B cell (primary cell): ENCODE data around the gene REN.

ENCODE experiments used
- CTCF ChIP-seq: fragments of 200-600 bp; IDR thresholded peaks from one replicate; pipeline ENCODE4 v1.8.0; 2022; ENCODE audit warnings: antibody characterized with exemption, mild to moderate bottlenecking
- EZH2 ChIP-seq: IDR thresholded peaks from 2 replicates; pipeline ENCODE4 v1.6.1; 2012; ENCODE audit warnings: borderline replicate concordance, low read depth, mild to moderate bottlenecking, moderate library complexity, low read length; ENCODE audit not compliant: insufficient read depth, poor library complexity, severe bottlenecking

- TF ChIP-seq EZH2 = no peak
- no peak for TF ChIP-seq CTCF
Measured at GRCh38 chr1:204211046-204211445, 44.9 kb upstream of the REN start.
